B cell (primary cell): ENCODE results near the gene CYP2A13. TPM values are rescaled to one million over a fixed set of nuclear protein-coding genes. Genes with fewer than 3 reads are reported as not detected.

Source experiments
- ATAC-seq: fragments of 200-7000 bp; cut with Tn5 transposase; one replicate; pipeline ENCODE4 v1.10.0; 2021; ENCODE audit warnings: low read depth, mild to moderate bottlenecking, moderate number of reproducible peaks, moderate library complexity
- CTCF ChIA-PET: fragments of 350-600 bp; sonication (Branson Sonifier 250); formaldehyde crosslinking; loops from one replicate; lab custom pipeline; 2021; ENCODE audit warnings: antibody characterized with exemption, inconsistent platforms; lab: Charles Lee
- POLR2A ChIA-PET: fragments of 350-600 bp; sonication (Branson Sonifier 250); formaldehyde crosslinking; loops from one replicate; lab custom pipeline; 2021; ENCODE audit warnings: antibody characterized with exemption; lab: Charles Lee
- DNase-seq: peaks from one replicate; pipeline ENCODE4 v3.0.0; 2013
- H2AFZ ChIP-seq: 2 replicates; pipeline ENCODE4 v1.6.1; 2012; ENCODE audit warnings: mild to moderate bottlenecking, low read depth, low read length; ENCODE audit not compliant: insufficient read depth, poor library complexity, severe bottlenecking
- H3K27ac ChIP-seq, 2 donors: 1 replicate in 1 of 2; 2 replicates in 1 of 2; pipeline ENCODE4 v1.5.1; 2012 to 2013; ENCODE audit warnings: low read length in 2 of 2, mild to moderate bottlenecking in 2 of 2, moderate library complexity in 1 of 2
- H3K27me3 ChIP-seq, 4 experiments: fragments of 200-600 bp in 1 of 4; sonication (generic) in 1 of 4; replicated peaks in 1 of 4; 1 replicate in 2 of 4; 2 replicates in 2 of 4; pipeline versions ENCODE4 v1.6.1 to v1.7.0; 2013 to 2016; ENCODE audit warnings: low read length in 3 of 4, mild to moderate bottlenecking in 2 of 4, mixed read lengths in 1 of 4, moderate library complexity in 1 of 4; ENCODE audit not compliant: insufficient read depth in 4 of 4, control insufficient read depth in 3 of 4; ENCODE audit errors: control extremely low read depth in 1 of 4
- H3K36me3 ChIP-seq, 2 experiments: replicated peaks in 1 of 2; 1 replicate in 1 of 2; 2 replicates in 1 of 2; pipeline versions ENCODE4 v1.6.1 to v1.7.1; 2013; ENCODE audit warnings: low read length in 1 of 2; ENCODE audit not compliant: insufficient read depth in 2 of 2, control insufficient read depth in 1 of 2; ENCODE audit errors: control extremely low read depth in 1 of 2, extremely low read depth in 1 of 2
- H3K4me1 ChIP-seq, 2 donors: fragments of 200-600 bp in 1 of 2; sonication (generic) in 1 of 2; 1 replicate in 1 of 2; 2 replicates in 1 of 2; pipeline versions ENCODE4 v1.5.1 to v1.6.1; 2013 to 2017; ENCODE audit warnings: low read length in 2 of 2; ENCODE audit not compliant: control insufficient read depth in 2 of 2, insufficient read depth in 2 of 2
- H3K4me2 ChIP-seq: replicated peaks from 2 replicates; pipeline ENCODE3; 2012; ENCODE audit warnings: mild to moderate bottlenecking, low read depth, low read length; ENCODE audit not compliant: poor library complexity, severe bottlenecking
- H3K4me3 ChIP-seq, 5 experiments: fragments of 200-600 bp in 1 of 5; sonication (generic) in 1 of 5; 1 replicate in 3 of 5; 2 replicates in 2 of 5; pipeline versions ENCODE4 v1.5.1 to v1.7.0; 2011 to 2016; ENCODE audit warnings: low read length in 4 of 5, mild to moderate bottlenecking in 4 of 5, low read depth in 2 of 5, control low read depth in 1 of 5, moderate library complexity in 1 of 5; ENCODE audit not compliant: insufficient read depth in 1 of 5; ENCODE audit errors: control extremely low read depth in 1 of 5, extremely low read depth in 1 of 5
- H3K79me2 ChIP-seq: fragments of 200-600 bp; sonication (generic); one replicate; pipeline ENCODE4 v1.6.0; 2016; ENCODE audit warnings: low read length; ENCODE audit not compliant: control insufficient read depth, insufficient read depth
- H3K9ac ChIP-seq: fragments of 200-600 bp; sonication (generic); 2 replicates; pipeline ENCODE4 v1.6.1; 2017; ENCODE audit warnings: mild to moderate bottlenecking, low read length, moderate library complexity
- H3K9me3 ChIP-seq, 3 donors: one replicate each; pipeline versions ENCODE4 v1.6.1 to v1.7.1; 2013; ENCODE audit warnings: low read length in 2 of 3; ENCODE audit not compliant: control insufficient read depth in 2 of 3, insufficient read depth in 1 of 3; ENCODE audit errors: control extremely low read depth in 1 of 3
- H4K20me1 ChIP-seq: 2 replicates; pipeline ENCODE4 v1.6.0; 2012; ENCODE audit warnings: mild to moderate bottlenecking, low read length; ENCODE audit not compliant: insufficient read depth, control insufficient read depth, poor library complexity, severe bottlenecking
- H3K27ac Mint-ChIP-seq: one replicate; pipeline ENCODE4 v1.8.0; 2021; ENCODE audit warnings: mixed read lengths
- H3K27me3 Mint-ChIP-seq: one replicate; pipeline ENCODE4 v1.8.0; 2021; ENCODE audit warnings: mixed read lengths
- H3K4me1 Mint-ChIP-seq: one replicate; pipeline ENCODE4 v1.8.0; 2021; ENCODE audit warnings: mixed read lengths
- H3K4me3 Mint-ChIP-seq: one replicate; pipeline ENCODE4 v1.8.0; 2021; ENCODE audit warnings: mixed read lengths
- H3K9me3 Mint-ChIP-seq: one replicate; pipeline ENCODE4 v1.8.0; 2022; ENCODE audit warnings: mixed read lengths; ENCODE audit not compliant: insufficient read depth
- CTCF ChIP-seq: fragments of 200-600 bp; IDR thresholded peaks from one replicate; pipeline ENCODE4 v1.8.0; 2022; ENCODE audit warnings: antibody characterized with exemption, mild to moderate bottlenecking
- EZH2 ChIP-seq: IDR thresholded peaks from 2 replicates; pipeline ENCODE4 v1.6.1; 2012; ENCODE audit warnings: borderline replicate concordance, low read depth, mild to moderate bottlenecking, moderate library complexity, low read length; ENCODE audit not compliant: insufficient read depth, poor library complexity, severe bottlenecking
- WGBS: methylation state at CpG from one replicate; pipeline ENCODE4 v1.1.5; 2013; ENCODE audit warnings: missing lambda C conversion rate; ENCODE audit not compliant: insufficient coverage; 5-methylcytosine and 5-hydroxymethylcytosine counted together
- intact Hi-C: fragments of 100-400 bp; cut with micrococcal nuclease; formaldehyde crosslinking; loops from one replicate; pipeline ENCODE4 v1.10.0; 2022
- polyA plus RNA-seq: library from polyadenylated mRNA; depleted of rRNA; stranded (reverse); fragments of >200 nt; gene quantifications from 2 replicates; pipeline ENCODE4 v1.2.3, GENCODE V29; 2012
- total RNA-seq, 2 donors: library from RNA; stranded (reverse); fragments of 120-200 nt in 1 of 2; gene quantifications; 1 replicate in 1 of 2; 2 replicates in 1 of 2; pipeline versions ENCODE4 v1.2.3 to v1.2.4, GENCODE V29; 2013 to 2022

Gene CYP2A13
- total and polyA plus RNA-seq, 2 donors (not counting 1 experiment from before 2014, with no cell fraction given), result not detected

GRCh38 chr19:41096353-41096752, 8.1 kb downstream of the CYP2A13 start:
- H3K4me2 ChIP-seq, result no peak overlapping the region
- Mint-ChIP-seq H3K27ac (no peak overlapping the region), H3K27me3 (peaks cover 37% of the 10 kb centered on the region), H3K4me3 (no peak overlapping the region), H3K4me1 (no peaks in the 10 kb centered on the region), H3K9me3 (peaks cover 3% of the 10 kb centered on the region)
- intact Hi-C loops, result no loop called here
- H2AFZ ChIP-seq, result no peak overlapping the region
- POLR2A ChIA-PET, result no interaction called here
- no peak overlapping the region for H3K9ac ChIP-seq
- H3K36me3 ChIP-seq, result no peaks in the 10 kb centered on the region
- no peak overlapping the region for H3K4me3 ChIP-seq
- H3K4me1 ChIP-seq, result no peaks in the 10 kb centered on the region
- DNase-seq (no peak), ATAC-seq (no peak)
- H3K27ac ChIP-seq, result no peak overlapping the region
- H4K20me1 ChIP-seq, result no peaks in the 10 kb centered on the region
- H3K27me3 ChIP-seq, result peaks cover 0 to 4% (median 0%) of the 10 kb centered on the region in 4 experiments
- TF ChIP-seq EZH2 (no peak), CTCF (no peak)
- no peaks in the 10 kb centered on the region for H3K79me2 ChIP-seq
- WGBS, result 91% methylated on average over 7 of the region's 7 CpGs
- CTCF ChIA-PET, result no interaction called here
- peaks cover 0 to 7% (median 1%) of the 10 kb centered on the region in 3 donors for H3K9me3 ChIP-seq

- H3K27ac ChIP-seq, result no peak overlapping the region
- no peak for TF ChIP-seq CTCF
- ATAC-seq (no peak), DNase-seq (no peak)
- H3K4me3 ChIP-seq, result no peak overlapping the region
- H3K4me2 ChIP-seq, result no peak overlapping the region
- H3K9me3 ChIP-seq, result peaks cover 0 to 7% (median 1%) of the 10 kb centered on the region in 3 donors
- Mint-ChIP-seq H3K27me3 (peaks cover 30% of the 10 kb centered on the region), H3K27ac (no peak overlapping the region), H3K9me3 (peaks cover 7% of the 10 kb centered on the region), H3K4me1 (no peaks in the 10 kb centered on the region), H3K4me3 (no peak overlapping the region)
- H2AFZ ChIP-seq, result no peak overlapping the region
- H4K20me1 ChIP-seq, result no peaks in the 10 kb centered on the region
- no peaks in the 10 kb centered on the region for H3K4me1 ChIP-seq
- no CpG with 5 or more reads among the region's 2 CpGs for WGBS
- H3K79me2 ChIP-seq, result no peaks in the 10 kb centered on the region
- H3K9ac ChIP-seq, result no peak overlapping the region
- intact Hi-C loops, result no loop called here
- ChIA-PET CTCF (no interaction called here), POLR2A (no interaction called here)
- peaks cover 0 to 4% (median 0%) of the 10 kb centered on the region in 4 experiments for H3K27me3 ChIP-seq
- no peaks in the 10 kb centered on the region for H3K36me3 ChIP-seq
These were observed 9.1 kb downstream of the CYP2A13 start for GRCh38 chr19:41097302-41097701.
